PFSK-1 (cell line): ENCODE data around the gene SPG7.

Source experiments
- FOXP2 ChIP-seq: optimal IDR thresholded peaks from 2 replicates; pipeline ENCODE3; 2011; ENCODE audit warnings: borderline replicate concordance, control low read depth, inconsistent platforms; ENCODE audit not compliant: insufficient read depth; ENCODE audit errors: extremely low read length, extremely low read depth
- POLR2AphosphoS5 ChIP-seq: IDR thresholded peaks from 2 replicates; pipeline ENCODE4 v1.6.1; 2012; ENCODE audit warnings: low read depth, mild to moderate bottlenecking, control low read depth, low read length, moderate library complexity
- SIN3A ChIP-seq: IDR thresholded peaks from 2 replicates; pipeline ENCODE4 v1.6.1; 2012; ENCODE audit warnings: mild to moderate bottlenecking, low read length, moderate library complexity, borderline replicate concordance; ENCODE audit not compliant: insufficient read depth
- TAF1 ChIP-seq: IDR thresholded peaks from 2 replicates; pipeline ENCODE4 v1.6.1; 2012; ENCODE audit warnings: low read length, control low read depth, borderline replicate concordance; ENCODE audit not compliant: insufficient read depth
- TF ChIP-seq, protein P1 (sequence below), 2 experiments: IDR thresholded peaks; 2 replicates each; pipeline versions ENCODE4 v1.6.1 to v1.8.0; 2011 to 2012; ENCODE audit warnings: low read depth in 2 of 2, low read length in 2 of 2, control low read depth in 1 of 2, inconsistent platforms in 1 of 2, mild to moderate bottlenecking in 1 of 2, moderate library complexity in 1 of 2; ENCODE audit not compliant: insufficient read depth in 1 of 2

DNA sequence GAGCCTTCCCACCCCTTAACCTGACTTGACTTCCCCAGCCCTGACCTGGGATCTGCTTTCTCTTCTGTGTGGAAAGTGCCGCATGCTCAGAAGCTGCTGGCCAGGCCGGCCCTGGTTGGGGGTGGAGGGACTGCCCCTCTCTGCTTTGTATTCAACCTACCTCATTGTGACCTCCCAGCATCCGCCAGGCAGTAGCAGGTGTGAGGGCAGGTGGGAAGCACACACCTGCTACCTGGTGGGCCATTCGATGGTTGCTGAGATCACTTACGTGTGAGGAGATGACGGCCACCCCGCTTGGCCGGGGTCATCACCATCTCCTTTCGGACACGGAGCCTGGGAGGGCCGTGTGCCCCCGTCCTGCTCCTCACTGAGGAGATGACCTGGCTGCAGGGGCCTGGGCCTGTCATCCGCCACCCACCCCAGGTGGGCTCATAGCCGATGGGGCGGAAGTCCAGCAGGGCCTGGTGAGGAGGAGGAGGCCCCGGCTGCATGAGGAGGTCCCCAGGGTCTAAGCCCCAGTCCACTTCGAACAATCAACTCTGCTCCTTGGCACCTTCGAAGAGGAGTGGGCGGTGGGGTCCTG lies 74.5 kb downstream of the SPG7 start:
- TF ChIP-seq, protein P1, sequence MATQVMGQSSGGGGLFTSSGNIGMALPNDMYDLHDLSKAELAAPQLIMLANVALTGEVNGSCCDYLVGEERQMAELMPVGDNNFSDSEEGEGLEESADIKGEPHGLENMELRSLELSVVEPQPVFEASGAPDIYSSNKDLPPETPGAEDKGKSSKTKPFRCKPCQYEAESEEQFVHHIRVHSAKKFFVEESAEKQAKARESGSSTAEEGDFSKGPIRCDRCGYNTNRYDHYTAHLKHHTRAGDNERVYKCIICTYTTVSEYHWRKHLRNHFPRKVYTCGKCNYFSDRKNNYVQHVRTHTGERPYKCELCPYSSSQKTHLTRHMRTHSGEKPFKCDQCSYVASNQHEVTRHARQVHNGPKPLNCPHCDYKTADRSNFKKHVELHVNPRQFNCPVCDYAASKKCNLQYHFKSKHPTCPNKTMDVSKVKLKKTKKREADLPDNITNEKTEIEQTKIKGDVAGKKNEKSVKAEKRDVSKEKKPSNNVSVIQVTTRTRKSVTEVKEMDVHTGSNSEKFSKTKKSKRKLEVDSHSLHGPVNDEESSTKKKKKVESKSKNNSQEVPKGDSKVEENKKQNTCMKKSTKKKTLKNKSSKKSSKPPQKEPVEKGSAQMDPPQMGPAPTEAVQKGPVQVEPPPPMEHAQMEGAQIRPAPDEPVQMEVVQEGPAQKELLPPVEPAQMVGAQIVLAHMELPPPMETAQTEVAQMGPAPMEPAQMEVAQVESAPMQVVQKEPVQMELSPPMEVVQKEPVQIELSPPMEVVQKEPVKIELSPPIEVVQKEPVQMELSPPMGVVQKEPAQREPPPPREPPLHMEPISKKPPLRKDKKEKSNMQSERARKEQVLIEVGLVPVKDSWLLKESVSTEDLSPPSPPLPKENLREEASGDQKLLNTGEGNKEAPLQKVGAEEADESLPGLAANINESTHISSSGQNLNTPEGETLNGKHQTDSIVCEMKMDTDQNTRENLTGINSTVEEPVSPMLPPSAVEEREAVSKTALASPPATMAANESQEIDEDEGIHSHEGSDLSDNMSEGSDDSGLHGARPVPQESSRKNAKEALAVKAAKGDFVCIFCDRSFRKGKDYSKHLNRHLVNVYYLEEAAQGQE (IDR thresholded peaks at IDR 0.05; ENCODE audit: insufficient read depth in 1 of 2, low read depth in 2 of 2, low read length in 2 of 2), result no peak
- TF ChIP-seq POLR2AphosphoS5 (no peak), SIN3A (no peak), TAF1 (no peak), FOXP2 (no peak)
